ENCODE results near the gene NOS1AP. TPM values are rescaled to one million over a fixed set of nuclear protein-coding genes. Genes with fewer than 3 reads are reported as not detected.

NOS1AP gene
- total RNA-seq, 1 donor from 2014 or later: 0.79 TPM

GRCh38 chr1:162230517-162230916, 161.0 kb downstream of the NOS1AP start:
- no peak for DNase-seq (ENCODE audit: low read depth)
- no peak overlapping the region for H3K4me3 ChIP-seq (ENCODE audit: low read depth, low read length)
- TF ChIP-seq, protein P1, sequence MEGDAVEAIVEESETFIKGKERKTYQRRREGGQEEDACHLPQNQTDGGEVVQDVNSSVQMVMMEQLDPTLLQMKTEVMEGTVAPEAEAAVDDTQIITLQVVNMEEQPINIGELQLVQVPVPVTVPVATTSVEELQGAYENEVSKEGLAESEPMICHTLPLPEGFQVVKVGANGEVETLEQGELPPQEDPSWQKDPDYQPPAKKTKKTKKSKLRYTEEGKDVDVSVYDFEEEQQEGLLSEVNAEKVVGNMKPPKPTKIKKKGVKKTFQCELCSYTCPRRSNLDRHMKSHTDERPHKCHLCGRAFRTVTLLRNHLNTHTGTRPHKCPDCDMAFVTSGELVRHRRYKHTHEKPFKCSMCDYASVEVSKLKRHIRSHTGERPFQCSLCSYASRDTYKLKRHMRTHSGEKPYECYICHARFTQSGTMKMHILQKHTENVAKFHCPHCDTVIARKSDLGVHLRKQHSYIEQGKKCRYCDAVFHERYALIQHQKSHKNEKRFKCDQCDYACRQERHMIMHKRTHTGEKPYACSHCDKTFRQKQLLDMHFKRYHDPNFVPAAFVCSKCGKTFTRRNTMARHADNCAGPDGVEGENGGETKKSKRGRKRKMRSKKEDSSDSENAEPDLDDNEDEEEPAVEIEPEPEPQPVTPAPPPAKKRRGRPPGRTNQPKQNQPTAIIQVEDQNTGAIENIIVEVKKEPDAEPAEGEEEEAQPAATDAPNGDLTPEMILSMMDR (IDR thresholded peaks at IDR 0.05; ENCODE audit: insufficient read depth, low read length, poor library complexity, severe bottlenecking): no peak
- no peaks in the 10 kb centered on the region for H3K36me3 ChIP-seq (ENCODE audit: control insufficient read depth, insufficient read depth, low read length)
- H3K27me3 ChIP-seq (ENCODE audit: control insufficient read depth, insufficient read depth, low read length): no peaks in the 10 kb centered on the region

GRCh38 chr1:162232034-162232711, 162.7 kb downstream of the NOS1AP start:
- no peak for DNase-seq (ENCODE audit: low read depth)
- Histone ChIP-seq H3K27me3 (ENCODE audit: control insufficient read depth, insufficient read depth, low read length) (no peaks in the 10 kb centered on the region), H3K4me3 (ENCODE audit: low read depth, low read length) (no peak overlapping the region), H3K36me3 (ENCODE audit: control insufficient read depth, insufficient read depth, low read length) (no peaks in the 10 kb centered on the region)
- TF ChIP-seq, protein P1 (IDR thresholded peaks at IDR 0.05; ENCODE audit: insufficient read depth, low read length, poor library complexity, severe bottlenecking): no peak

- Histone ChIP-seq H3K27me3 (ENCODE audit: control insufficient read depth, insufficient read depth, low read length) (no peaks in the 10 kb centered on the region), H3K36me3 (ENCODE audit: control insufficient read depth, insufficient read depth, low read length) (no peaks in the 10 kb centered on the region), H3K4me3 (ENCODE audit: low read depth, low read length) (no peak overlapping the region)
- TF ChIP-seq, protein P1 (IDR thresholded peaks at IDR 0.05; ENCODE audit: insufficient read depth, low read length, poor library complexity, severe bottlenecking): no peak
- DNase-seq (ENCODE audit: low read depth): no peak
These were observed 163.6 kb downstream of the NOS1AP start for GRCh38 chr1:162233066-162233465.

- DNase-seq (ENCODE audit: low read depth): no peak
- no peaks in the 10 kb centered on the region for H3K27me3 ChIP-seq (ENCODE audit: control insufficient read depth, insufficient read depth, low read length)
- H3K36me3 ChIP-seq (ENCODE audit: control insufficient read depth, insufficient read depth, low read length): no peaks in the 10 kb centered on the region
- TF ChIP-seq, protein P1 (IDR thresholded peaks at IDR 0.05; ENCODE audit: insufficient read depth, low read length, poor library complexity, severe bottlenecking): no peak
- no peak overlapping the region for H3K4me3 ChIP-seq (ENCODE audit: low read depth, low read length)
These were observed 164.4 kb downstream of the NOS1AP start for GRCh38 chr1:162233937-162234336.

DNA sequence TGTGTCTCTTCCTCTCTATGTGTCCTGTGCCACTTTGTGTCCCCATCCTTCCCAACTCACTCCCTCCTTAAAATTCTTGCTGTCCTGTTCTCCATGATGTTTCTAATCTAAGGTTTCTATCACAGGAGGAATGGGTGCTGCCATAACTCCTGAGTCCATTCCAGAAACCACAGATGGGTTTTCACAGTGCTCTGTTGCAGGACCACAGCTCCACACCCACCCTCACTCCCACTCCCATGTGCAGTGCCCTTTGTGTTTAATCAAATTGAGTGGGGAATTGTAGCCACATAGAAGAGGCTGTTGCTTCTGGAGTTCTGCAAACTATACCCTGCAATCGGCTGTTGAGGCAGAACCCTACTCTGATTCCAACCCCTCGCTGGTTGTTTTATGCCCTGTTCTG, 165.1 kb downstream of the NOS1AP start:
- no peak overlapping the region for H3K4me3 ChIP-seq (ENCODE audit: low read depth, low read length)
- no peaks in the 10 kb centered on the region for H3K27me3 ChIP-seq (ENCODE audit: control insufficient read depth, insufficient read depth, low read length)
- DNase-seq (ENCODE audit: low read depth): no peak
- no peaks in the 10 kb centered on the region for H3K36me3 ChIP-seq (ENCODE audit: control insufficient read depth, insufficient read depth, low read length)
- TF ChIP-seq, protein P1 (IDR thresholded peaks at IDR 0.05; ENCODE audit: insufficient read depth, low read length, poor library complexity, severe bottlenecking): no peak

DNA sequence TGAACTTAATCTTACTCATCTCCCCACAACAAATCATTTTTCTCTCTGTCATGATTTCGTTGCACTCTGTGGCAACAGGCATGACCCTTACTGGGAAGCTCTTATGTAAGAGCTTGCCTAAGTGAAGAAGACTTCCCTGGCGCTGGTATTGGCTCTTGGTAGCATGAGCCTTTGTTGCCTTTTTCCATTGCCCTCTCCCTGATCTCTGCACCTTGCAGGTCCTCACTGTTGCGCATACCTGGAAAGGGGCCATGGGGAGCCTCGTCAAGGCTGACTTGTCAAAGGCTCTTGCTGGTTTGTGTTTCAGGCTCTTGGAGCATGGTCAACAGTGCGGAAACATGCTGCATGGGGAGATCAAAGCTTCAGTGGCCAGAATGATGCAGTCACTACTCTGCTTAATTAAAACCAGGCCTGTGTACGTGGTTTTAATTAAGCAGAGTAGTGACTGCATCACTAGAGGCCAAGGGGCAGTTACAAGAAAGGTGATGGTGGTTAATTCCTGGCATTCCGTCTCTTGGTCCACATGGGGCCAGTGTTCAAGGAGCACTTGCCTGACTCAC, 165.8 kb downstream of the NOS1AP start:
- peak; percentile 83 for DNase-seq (ENCODE audit: low read depth)
- Histone ChIP-seq H3K27me3 (ENCODE audit: control insufficient read depth, insufficient read depth, low read length) (no peaks in the 10 kb centered on the region), H3K36me3 (ENCODE audit: control insufficient read depth, insufficient read depth, low read length) (no peaks in the 10 kb centered on the region), H3K4me3 (ENCODE audit: low read depth, low read length) (no peak overlapping the region)
- TF ChIP-seq, protein P1 (IDR thresholded peaks at IDR 0.05; ENCODE audit: insufficient read depth, low read length, poor library complexity, severe bottlenecking): no peak

Data from kidney epithelial cell (primary cell).